GM23338 (cell line): ENCODE data around the gene BICC1. TPM values are rescaled to one million over a fixed set of nuclear protein-coding genes. Genes with fewer than 3 reads are reported as not detected.

Source experiments
- ATAC-seq: fragments of 200-7000 bp; cut with Tn5 transposase; 3 replicates; pipeline ENCODE4 v1.9.1; 2020
- DNase-seq: peaks from one replicate; pipeline ENCODE4 v3.0.0-alpha.2; 2015; ENCODE audit warnings: low spot score
- H2AFZ ChIP-seq: fragments of 200-600 bp; sonication (generic); 2 replicates; pipeline ENCODE4 v1.8.0; 2016; ENCODE audit warnings: antibody characterized with exemption, mild to moderate bottlenecking, moderate library complexity
- H3F3A ChIP-seq: fragments of 200-600 bp; sonication (generic); replicated peaks from 2 replicates; pipeline ENCODE4 v1.8.0; 2017; ENCODE audit warnings: antibody characterized with exemption, mixed run types, low read depth
- H3K27ac ChIP-seq: fragments of 200-600 bp; sonication (generic); 2 replicates; pipeline ENCODE4 v1.6.1; 2016; ENCODE audit warnings: low read depth
- H3K27me3 ChIP-seq: fragments of 200-600 bp; sonication (generic); 2 replicates; pipeline ENCODE4 v1.8.0; 2016; ENCODE audit warnings: mild to moderate bottlenecking, mixed run types, moderate library complexity; ENCODE audit not compliant: insufficient read depth
- H3K36me3 ChIP-seq: fragments of 200-600 bp; sonication (generic); 2 replicates; pipeline ENCODE4 v1.8.0; 2016; ENCODE audit warnings: mild to moderate bottlenecking; ENCODE audit not compliant: insufficient read depth
- H3K4me1 ChIP-seq: fragments of 200-600 bp; sonication (generic); 2 replicates; pipeline ENCODE4 v1.8.0; 2016; ENCODE audit warnings: mild to moderate bottlenecking, moderate library complexity; ENCODE audit not compliant: insufficient read depth
- H3K4me2 ChIP-seq: fragments of 200-600 bp; sonication (generic); 2 replicates; pipeline ENCODE4 v1.7.1; 2017; ENCODE audit warnings: mixed run types
- H3K4me3 ChIP-seq: fragments of 200-600 bp; sonication (generic); 2 replicates; pipeline ENCODE4 v1.6.1; 2016; ENCODE audit warnings: mixed run types
- H3K79me2 ChIP-seq: fragments of 200-600 bp; sonication (generic); replicated peaks from 2 replicates; pipeline ENCODE4 v1.8.0; 2017; ENCODE audit warnings: mild to moderate bottlenecking; ENCODE audit not compliant: insufficient read depth
- H3K9me2 ChIP-seq: fragments of 200-600 bp; sonication (generic); 2 replicates; pipeline ENCODE4 v1.8.0; 2017; ENCODE audit not compliant: insufficient read depth
- H4K20me1 ChIP-seq: fragments of 200-600 bp; sonication (generic); replicated peaks from 2 replicates; pipeline ENCODE4 v1.8.0; 2017; ENCODE audit warnings: mild to moderate bottlenecking; ENCODE audit not compliant: insufficient read depth
- H3K27ac Mint-ChIP-seq: 2 replicates; pipeline ENCODE4 v1.8.0; 2020; ENCODE audit warnings: inconsistent platforms, mild to moderate bottlenecking, moderate library complexity, mixed read lengths
- H3K27me3 Mint-ChIP-seq: 3 replicates; pipeline ENCODE4 v1.8.0; 2022; ENCODE audit warnings: low read depth, mild to moderate bottlenecking, moderate library complexity, mixed read lengths, inconsistent platforms; ENCODE audit not compliant: insufficient read depth, poor library complexity
- H3K36me3 Mint-ChIP-seq: 3 replicates; pipeline ENCODE4 v1.8.0; 2021; ENCODE audit warnings: low read depth, mild to moderate bottlenecking, inconsistent platforms, moderate library complexity, mixed read lengths
- H3K4me1 Mint-ChIP-seq: 3 replicates; pipeline ENCODE4 v1.8.0; 2020; ENCODE audit warnings: mild to moderate bottlenecking, inconsistent platforms, mixed read lengths
- H3K4me3 Mint-ChIP-seq: 3 replicates; pipeline ENCODE4 v1.8.0; 2021; ENCODE audit warnings: moderate library complexity, mild to moderate bottlenecking, inconsistent platforms, mixed read lengths
- H3K9me3 Mint-ChIP-seq: 3 replicates; pipeline ENCODE4 v1.8.0; 2020; ENCODE audit warnings: moderate library complexity, mild to moderate bottlenecking, inconsistent platforms, mixed read lengths
- CREB1 ChIP-seq: fragments of 250-450 bp; sonication (Bioruptor Pico); IDR thresholded peaks from 2 replicates; pipeline ENCODE4 v1.5.0; 2020; ENCODE audit warnings: low read depth, mild to moderate bottlenecking, moderate library complexity
- CTCF ChIP-seq, 2 experiments: fragments of 200-600 bp in 1 of 2; sonication (generic) in 1 of 2; conservative IDR thresholded peaks; 2 replicates each; pipeline versions ENCODE4 v1.5.1 to v1.6.1; 2016 to 2017; ENCODE audit warnings: antibody characterized with exemption in 2 of 2, low read depth in 2 of 2, mild to moderate bottlenecking in 2 of 2, moderate library complexity in 1 of 2
- EZH2 ChIP-seq: fragments of 200-600 bp; sonication (generic); IDR thresholded peaks from one replicate; pipeline ENCODE4 v1.8.0; 2017; ENCODE audit warnings: antibody characterized with exemption, mild to moderate bottlenecking, low read depth; ENCODE audit not compliant: unreplicated experiment
- EZH2phosphoT487 ChIP-seq: fragments of 200-600 bp; sonication (generic); IDR thresholded peaks from one replicate; pipeline ENCODE4 v1.8.1; 2018; ENCODE audit warnings: antibody characterized with exemption; ENCODE audit not compliant: unreplicated experiment
- JUNB ChIP-seq: IDR thresholded peaks from one replicate; pipeline ENCODE4 v1.6.1; 2016; ENCODE audit warnings: antibody characterized with exemption; ENCODE audit not compliant: unreplicated experiment
- NANOG ChIP-seq: IDR thresholded peaks from 2 replicates; pipeline ENCODE4 v1.6.1; 2016; ENCODE audit warnings: antibody characterized with exemption, borderline replicate concordance
- POLR2AphosphoS5 ChIP-seq: IDR thresholded peaks from 2 replicates; pipeline ENCODE4 v1.6.1; 2016; ENCODE audit warnings: antibody characterized with exemption, low read depth
- REST ChIP-seq: IDR thresholded peaks from one replicate; pipeline ENCODE4 v1.6.1; 2018; ENCODE audit warnings: antibody characterized with exemption; ENCODE audit not compliant: unreplicated experiment
- STAT1 ChIP-seq: IDR thresholded peaks from one replicate; pipeline ENCODE4 v1.6.1; 2016; ENCODE audit warnings: antibody characterized with exemption; ENCODE audit not compliant: unreplicated experiment
- ZNF114 ChIP-seq: fragments of 250-450 bp; sonication (Bioruptor Pico); IDR thresholded peaks from 2 replicates; pipeline ENCODE4 v1.5.0; 2020; ENCODE audit warnings: mild to moderate bottlenecking, moderate library complexity
- ZNF331 ChIP-seq: fragments of 250-450 bp; sonication (Bioruptor Pico); IDR thresholded peaks from 2 replicates; pipeline ENCODE4 v1.5.0; 2020; ENCODE audit warnings: low read depth, mild to moderate bottlenecking, moderate library complexity
- polyA plus RNA-seq: library from polyadenylated mRNA; unstranded; fragments of >200 nt; fragmentation: Nextera tagmentation; extraction: Ambion mirVana; gene quantifications from 2 replicates; pipeline ENCODE4 v1.2.1, GENCODE V29; 2016
- total RNA-seq: library from RNA; depleted of rRNA; stranded (reverse); fragments of >200 nt; shearing (Covaris generic); gene quantifications from 2 replicates; pipeline ENCODE4 v1.2.3, GENCODE V29; 2014
- TF ChIP-seq, protein P1 (sequence below): fragments of 250-450 bp; sonication (Bioruptor Pico); IDR thresholded peaks from 2 replicates; pipeline ENCODE4 v1.5.0; 2020; ENCODE audit warnings: mild to moderate bottlenecking, moderate library complexity
- TF ChIP-seq, protein P2 (sequence below): IDR thresholded peaks from 2 replicates; pipeline ENCODE4 v1.6.1; 2016; ENCODE audit warnings: antibody characterized with exemption

The BICC1 gene
- total and polyA plus RNA-seq, 2 experiments from 2014 or later = 1.3 to 2.2 TPM

DNA sequence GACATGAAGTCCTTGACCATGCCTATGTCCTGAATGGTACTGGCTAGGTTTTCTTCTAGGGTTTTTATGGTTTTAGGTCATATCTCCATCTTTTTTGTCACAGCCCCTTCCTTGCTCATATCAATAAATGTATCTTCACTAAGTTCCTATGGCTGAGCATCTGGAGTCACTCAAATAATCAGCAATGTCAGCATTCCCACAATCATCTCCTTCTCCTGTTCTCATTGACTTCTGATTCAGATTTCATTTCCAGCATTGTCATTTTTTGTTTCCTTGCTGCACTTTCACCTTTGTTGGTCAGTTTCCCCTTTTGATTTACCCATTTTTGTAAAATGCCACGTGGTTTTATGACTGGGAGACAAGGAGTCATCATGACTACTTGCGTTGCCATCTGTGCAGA, 181.2 kb downstream of the BICC1 start:
- H3K9me2 ChIP-seq = peaks cover 11% of the 10 kb centered on the region
- Mint-ChIP-seq H3K27ac (no peak overlapping the region), H3K27me3 (no peaks in the 10 kb centered on the region), H3K4me1 (peaks cover 10% of the 10 kb centered on the region), H3K36me3 (no peaks in the 10 kb centered on the region), H3K9me3 (peaks cover 4% of the 10 kb centered on the region; the same call in 1 of the 3 replicates), H3K4me3 (no peak overlapping the region)
- no peak for DNase-seq
- peaks cover 9% of the 10 kb centered on the region; the same call in 1 of the 2 replicates for H3K4me1 ChIP-seq
- H3F3A ChIP-seq = no peaks in the 10 kb centered on the region
- H3K79me2 ChIP-seq = no peaks in the 10 kb centered on the region
- no peak overlapping the region for H2AFZ ChIP-seq
- ATAC-seq = no peak
- H3K36me3 ChIP-seq = no peaks in the 10 kb centered on the region
- no peak overlapping the region for H3K27ac ChIP-seq
- H3K4me3 ChIP-seq = no peak overlapping the region
- no peaks in the 10 kb centered on the region for H3K27me3 ChIP-seq
- H3K4me2 ChIP-seq = no peak overlapping the region
- no peak for TF ChIP-seq ZNF331 (CRISPR knock-in tag)
- TF ChIP-seq CTCF (conservative IDR thresholded peaks at IDR 0.05; ENCODE audit: low read depth in 2 of 2) = no peak
- TF ChIP-seq NANOG = no peak
- TF ChIP-seq JUNB = no peak
- no peak for TF ChIP-seq POLR2AphosphoS5
- TF ChIP-seq CREB1 (CRISPR knock-in tag) = no peak
- TF ChIP-seq EZH2phosphoT487 = no peak
- no peak for TF ChIP-seq STAT1
- TF ChIP-seq REST = no peak
- TF ChIP-seq, protein P1, sequence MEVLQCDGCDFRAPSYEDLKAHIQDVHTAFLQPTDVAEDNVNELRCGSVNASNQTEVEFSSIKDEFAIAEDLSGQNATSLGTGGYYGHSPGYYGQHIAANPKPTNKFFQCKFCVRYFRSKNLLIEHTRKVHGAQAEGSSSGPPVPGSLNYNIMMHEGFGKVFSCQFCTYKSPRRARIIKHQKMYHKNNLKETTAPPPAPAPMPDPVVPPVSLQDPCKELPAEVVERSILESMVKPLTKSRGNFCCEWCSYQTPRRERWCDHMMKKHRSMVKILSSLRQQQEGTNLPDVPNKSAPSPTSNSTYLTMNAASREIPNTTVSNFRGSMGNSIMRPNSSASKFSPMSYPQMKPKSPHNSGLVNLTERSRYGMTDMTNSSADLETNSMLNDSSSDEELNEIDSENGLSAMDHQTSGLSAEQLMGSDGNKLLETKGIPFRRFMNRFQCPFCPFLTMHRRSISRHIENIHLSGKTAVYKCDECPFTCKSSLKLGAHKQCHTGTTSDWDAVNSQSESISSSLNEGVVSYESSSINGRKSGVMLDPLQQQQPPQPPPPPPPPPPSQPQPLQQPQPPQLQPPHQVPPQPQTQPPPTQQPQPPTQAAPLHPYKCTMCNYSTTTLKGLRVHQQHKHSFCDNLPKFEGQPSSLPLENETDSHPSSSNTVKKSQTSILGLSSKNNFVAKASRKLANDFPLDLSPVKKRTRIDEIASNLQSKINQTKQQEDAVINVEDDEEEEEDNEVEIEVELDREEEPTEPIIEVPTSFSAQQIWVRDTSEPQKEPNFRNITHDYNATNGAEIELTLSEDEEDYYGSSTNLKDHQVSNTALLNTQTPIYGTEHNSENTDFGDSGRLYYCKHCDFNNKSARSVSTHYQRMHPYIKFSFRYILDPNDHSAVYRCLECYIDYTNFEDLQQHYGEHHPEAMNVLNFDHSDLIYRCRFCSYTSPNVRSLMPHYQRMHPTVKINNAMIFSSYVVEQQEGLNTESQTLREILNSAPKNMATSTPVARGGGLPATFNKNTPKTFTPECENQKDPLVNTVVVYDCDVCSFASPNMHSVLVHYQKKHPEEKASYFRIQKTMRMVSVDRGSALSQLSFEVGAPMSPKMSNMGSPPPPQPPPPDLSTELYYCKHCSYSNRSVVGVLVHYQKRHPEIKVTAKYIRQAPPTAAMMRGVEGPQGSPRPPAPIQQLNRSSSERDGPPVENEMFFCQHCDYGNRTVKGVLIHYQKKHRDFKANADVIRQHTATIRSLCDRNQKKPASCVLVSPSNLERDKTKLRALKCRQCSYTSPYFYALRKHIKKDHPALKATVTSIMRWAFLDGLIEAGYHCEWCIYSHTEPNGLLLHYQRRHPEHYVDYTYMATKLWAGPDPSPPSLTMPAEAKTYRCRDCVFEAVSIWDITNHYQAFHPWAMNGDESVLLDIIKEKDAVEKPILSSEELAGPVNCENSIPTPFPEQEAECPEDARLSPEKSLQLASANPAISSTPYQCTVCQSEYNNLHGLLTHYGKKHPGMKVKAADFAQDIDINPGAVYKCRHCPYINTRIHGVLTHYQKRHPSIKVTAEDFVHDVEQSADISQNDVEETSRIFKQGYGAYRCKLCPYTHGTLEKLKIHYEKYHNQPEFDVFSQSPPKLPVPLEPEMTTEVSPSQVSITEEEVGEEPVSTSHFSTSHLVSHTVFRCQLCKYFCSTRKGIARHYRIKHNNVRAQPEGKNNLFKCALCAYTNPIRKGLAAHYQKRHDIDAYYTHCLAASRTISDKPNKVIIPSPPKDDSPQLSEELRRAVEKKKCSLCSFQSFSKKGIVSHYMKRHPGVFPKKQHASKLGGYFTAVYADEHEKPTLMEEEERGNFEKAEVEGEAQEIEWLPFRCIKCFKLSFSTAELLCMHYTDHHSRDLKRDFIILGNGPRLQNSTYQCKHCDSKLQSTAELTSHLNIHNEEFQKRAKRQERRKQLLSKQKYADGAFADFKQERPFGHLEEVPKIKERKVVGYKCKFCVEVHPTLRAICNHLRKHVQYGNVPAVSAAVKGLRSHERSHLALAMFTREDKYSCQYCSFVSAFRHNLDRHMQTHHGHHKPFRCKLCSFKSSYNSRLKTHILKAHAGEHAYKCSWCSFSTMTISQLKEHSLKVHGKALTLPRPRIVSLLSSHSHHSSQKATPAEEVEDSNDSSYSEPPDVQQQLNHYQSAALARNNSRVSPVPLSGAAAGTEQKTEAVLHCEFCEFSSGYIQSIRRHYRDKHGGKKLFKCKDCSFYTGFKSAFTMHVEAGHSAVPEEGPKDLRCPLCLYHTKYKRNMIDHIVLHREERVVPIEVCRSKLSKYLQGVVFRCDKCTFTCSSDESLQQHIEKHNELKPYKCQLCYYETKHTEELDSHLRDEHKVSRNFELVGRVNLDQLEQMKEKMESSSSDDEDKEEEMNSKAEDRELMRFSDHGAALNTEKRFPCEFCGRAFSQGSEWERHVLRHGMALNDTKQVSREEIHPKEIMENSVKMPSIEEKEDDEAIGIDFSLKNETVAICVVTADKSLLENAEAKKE (CRISPR knock-in tag) = no peak
- TF ChIP-seq EZH2 = no peak
- TF ChIP-seq, protein P2, sequence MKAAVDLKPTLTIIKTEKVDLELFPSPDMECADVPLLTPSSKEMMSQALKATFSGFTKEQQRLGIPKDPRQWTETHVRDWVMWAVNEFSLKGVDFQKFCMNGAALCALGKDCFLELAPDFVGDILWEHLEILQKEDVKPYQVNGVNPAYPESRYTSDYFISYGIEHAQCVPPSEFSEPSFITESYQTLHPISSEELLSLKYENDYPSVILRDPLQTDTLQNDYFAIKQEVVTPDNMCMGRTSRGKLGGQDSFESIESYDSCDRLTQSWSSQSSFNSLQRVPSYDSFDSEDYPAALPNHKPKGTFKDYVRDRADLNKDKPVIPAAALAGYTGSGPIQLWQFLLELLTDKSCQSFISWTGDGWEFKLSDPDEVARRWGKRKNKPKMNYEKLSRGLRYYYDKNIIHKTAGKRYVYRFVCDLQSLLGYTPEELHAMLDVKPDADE = no peak
- no peak for TF ChIP-seq ZNF114 (CRISPR knock-in tag)
- H4K20me1 ChIP-seq = no peaks in the 10 kb centered on the region
